NCI-H345 treated with DMSO at 0.1 percent for 48 hours (cell line): ENCODE measurements around the gene KRTAP20-4.

Source experiments
- DNase-seq: peaks from one replicate; lab custom pipeline; 2025; ENCODE audit not compliant: unreplicated experiment; lab: John Stamatoyannopoulos, UW

KRTAP20-4 gene

DNA sequence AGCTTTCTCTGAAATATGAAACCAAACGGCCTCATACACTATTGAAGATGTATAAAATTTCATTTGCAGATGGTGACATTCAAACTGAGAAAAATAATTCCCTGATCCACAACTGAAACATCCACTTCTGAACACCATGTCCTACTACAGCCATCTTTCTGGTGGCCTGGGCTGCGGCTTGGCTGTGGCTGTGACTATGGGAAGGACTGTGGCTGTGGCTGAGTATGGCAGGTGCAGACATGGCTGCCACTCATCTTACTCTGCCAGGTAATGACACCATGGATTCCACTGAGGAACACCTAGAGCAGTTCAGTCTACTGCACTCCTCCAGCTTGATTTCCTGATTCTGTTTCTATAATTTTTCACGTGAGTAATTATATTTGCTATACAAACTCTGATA, at the start of gene KRTAP20-4:
Gene KRTAP20-4 (plus strand): TSS at position 106 of the 400 bp plus-strand sequence.
- DNase-seq = no peak

DNA sequence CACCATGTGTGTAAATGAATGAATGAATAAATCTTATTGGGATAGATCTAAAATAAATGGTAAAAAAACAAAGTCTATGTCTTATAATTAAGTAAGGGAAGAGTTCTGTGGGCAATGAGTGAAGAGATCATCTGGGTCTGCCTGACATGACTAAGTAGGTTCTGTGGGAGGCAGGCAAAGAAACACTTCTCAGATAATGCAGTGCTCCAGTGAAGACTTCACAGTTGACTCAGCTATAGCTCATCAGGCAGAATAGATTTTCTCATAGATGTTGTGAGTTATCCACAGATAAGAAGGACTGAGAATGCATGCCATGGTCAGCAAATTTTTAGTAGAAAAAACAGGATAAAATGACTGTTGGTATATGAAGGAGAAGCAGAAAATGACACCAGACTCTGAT, 42.7 kb upstream of the KRTAP20-4 start:
- DNase-seq = no peak

DNA sequence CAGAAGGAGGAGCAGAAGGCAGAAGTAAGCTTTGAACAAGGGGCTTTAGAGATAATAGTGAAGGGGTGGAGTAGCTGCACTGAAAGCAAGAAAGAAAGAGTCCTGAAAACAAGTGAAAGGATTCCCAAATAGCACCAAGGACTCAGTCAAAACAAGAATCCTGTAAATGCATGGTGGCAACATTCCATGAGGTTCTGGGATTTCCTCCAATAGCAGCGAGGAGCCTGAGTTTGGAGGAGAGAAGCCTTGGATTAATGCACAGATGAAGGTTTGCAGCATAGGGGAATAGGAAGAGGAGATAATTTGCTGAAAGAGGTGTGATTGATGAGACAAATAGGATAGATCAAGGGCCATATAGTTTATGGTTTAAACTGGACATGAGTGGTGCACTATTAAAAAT, 41.1 kb upstream of the KRTAP20-4 start:
- DNase-seq = no peak

DNA sequence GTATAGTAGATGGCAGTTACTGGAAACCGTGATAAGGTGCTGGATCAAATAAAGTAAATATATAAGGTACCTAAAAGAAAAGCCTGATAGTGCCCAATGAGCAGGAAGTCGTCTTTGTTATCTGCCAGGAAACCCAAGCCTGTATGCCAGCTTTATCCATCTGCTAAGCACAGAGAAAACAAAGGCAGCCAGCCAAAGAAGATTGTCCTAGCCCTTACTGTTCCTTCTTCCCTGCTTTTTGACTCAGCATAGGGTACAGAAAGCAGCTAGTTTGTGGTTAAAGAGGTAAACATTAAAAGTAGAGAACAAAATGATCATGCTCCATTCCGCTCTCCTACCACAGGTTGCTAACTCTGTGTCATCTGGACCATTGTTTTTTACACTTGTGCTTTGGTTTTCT, 40.3 kb upstream of the KRTAP20-4 start:
- DNase-seq = no peak

DNA sequence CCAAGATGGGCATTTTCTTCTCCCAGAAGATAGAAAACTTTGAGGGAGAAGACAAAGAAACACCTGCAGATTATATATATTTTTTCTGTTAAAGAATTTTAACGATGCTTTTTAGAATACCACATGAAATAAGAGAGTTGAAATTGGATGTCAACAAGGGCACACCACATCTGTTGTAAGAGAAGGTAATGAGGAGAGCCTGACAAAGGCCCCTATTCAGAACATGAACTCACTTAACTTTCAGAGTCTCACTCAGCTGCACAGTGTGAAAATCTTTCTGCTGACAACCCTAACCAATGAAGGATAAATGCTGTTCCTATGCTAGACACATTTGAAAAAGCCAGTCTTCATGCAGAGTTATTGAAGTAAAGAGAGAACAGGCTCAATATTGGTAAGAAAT, 37.6 kb upstream of the KRTAP20-4 start:
- no peak for DNase-seq

DNA sequence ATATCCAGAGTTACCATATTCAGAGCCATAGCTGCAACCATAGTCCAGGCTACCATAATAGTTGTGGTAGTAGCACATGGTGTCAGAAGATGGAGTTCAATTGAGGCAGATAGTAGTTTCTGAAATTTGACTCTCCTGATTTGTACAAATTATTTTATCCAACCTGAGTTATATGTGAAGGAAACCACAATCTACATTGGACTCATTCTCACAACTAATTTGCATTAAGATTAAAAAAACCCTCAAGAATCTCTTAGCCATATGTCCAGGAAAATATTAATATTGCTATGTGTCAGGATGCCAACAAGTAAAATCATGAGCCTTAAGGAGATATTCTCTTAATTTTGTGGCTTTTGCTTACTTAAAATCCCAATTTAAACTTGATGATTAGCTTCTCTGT, 30.1 kb upstream of the KRTAP20-4 start, which contains the start of gene KRTAP22-2:
Gene KRTAP22-2 (minus strand): TSS at position 101 of the 400 bp plus-strand sequence.
- no peak for DNase-seq

DNA sequence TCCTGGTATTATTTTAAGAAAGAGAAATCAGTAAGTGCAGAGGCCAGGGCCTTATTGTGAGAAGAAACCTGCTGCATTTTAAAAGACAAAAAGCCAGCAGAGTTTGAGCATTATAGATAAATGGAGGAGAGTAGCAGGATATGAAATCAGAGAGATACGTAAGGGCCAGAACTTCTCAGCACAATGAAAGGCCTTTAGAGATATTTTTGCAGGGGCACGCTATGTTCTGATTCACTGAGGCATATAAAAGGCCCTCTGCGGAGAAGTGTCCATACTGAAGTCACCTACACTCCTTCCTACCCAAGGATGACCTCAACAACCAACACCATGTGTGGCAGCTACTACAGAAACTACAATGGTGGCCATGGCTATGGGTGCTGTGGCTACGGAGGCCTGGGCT, 28.3 kb upstream of the KRTAP20-4 start, which contains the start of gene KRTAP6-3:
Gene KRTAP6-3 (plus strand): TSS at position 301 of the 400 bp plus-strand sequence. CDS start 6 bp downstream, at position 307.
- no peak for DNase-seq

DNA sequence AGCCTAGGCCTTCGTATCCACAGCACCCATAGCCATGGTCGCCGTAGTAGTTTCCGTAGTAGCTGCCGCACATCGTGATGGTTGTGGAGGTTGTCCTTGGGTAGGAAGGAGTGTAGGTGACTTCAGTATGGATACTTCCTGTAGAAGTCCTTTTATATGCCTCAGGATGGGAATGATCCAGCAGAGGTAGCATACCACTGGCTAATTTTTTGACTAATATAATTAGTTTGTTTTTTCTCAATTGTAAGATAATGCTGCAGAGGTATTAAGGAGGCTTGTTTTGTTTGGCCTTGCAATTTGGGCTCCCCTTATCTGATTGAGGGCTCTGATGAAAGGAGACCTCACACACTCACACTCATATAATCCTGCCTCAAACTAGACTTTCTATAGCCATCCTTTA, 21.6 kb upstream of the KRTAP20-4 start, which contains the start of gene KRTAP6-2:
Gene KRTAP6-2 (minus strand): TSS at position 101 of the 400 bp plus-strand sequence. CDS start 28 bp downstream, at position 73.
- DNase-seq = no peak

DNA sequence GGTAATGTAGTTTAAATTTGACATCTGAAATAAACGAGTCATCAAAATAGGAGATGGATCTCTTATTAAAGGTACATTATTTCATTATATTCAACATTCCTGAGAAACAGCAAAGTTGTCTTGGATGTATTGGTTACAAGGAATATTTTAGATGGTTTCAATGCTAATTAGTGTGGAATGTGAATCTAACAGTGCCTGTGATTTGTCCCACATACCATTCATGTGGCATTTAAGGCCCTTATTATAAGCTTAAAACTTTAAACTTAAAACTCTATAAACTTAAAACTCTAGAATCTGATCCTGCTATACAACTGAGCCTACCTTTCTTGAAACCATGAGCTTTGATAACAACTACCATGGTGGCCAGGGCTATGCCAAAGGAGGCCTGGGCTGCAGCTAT, 19.6 kb upstream of the KRTAP20-4 start, which contains the start of gene KRTAP22-1:
Gene KRTAP22-1 (plus strand): TSS at position 301 of the 400 bp plus-strand sequence.
- no peak for DNase-seq

DNA sequence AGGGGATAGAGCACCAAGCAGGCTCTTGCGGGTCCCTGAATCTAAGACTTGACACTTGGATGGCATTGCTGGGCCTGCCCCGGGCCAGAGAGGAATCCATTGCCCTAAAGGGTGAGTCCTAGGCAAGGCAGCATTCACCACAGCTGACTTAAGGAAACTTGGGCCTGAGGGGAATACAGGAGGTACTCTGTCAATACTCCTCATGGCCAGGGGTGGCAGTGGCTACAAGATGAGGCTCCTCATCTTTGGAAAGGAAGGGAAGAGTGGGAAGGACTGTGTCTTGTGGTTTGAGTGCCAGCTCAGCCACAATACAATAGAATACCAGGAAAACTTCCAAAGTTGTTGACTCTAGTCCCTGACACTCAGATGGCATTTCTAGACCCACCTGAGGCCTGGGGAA, 14.5 kb upstream of the KRTAP20-4 start:
- DNase-seq = no peak

DNA sequence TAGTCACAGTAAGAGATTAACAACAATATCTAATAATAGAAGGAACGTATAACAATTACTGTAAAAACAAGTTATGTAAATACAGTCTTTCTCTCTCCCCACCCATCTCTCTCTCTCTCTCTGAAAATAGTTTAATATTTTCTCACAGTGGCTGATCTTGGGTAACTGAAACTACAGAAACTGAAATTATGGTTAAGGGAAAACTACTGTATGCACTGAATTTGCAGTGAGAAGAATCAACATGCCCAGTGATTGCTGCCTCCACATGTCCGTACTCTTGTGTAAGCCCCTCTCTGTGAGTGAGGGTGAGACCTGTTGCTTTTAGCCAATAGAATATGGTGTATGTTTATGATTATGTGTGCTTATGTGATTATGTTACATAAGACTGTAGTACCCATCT, 8.3 kb upstream of the KRTAP20-4 start:
- no peak for DNase-seq

DNA sequence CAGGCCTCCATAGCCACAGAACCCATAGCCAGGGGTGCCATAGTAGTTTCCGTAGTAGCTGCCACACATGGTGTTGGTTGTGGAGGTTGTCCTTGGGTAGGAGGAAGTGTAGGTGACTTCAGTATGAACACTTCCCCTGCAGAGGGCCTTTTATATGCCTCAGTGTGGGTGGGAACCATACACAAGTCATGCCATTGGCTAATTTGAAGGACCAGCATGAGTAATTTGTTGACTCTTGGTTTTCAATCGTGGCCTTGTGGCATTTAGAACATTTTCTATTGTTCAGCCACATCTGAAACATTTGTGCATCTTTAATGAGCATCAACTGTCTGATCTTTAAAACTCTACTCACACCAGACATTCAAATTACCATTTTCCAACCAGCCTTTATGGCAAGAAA, 6.6 kb upstream of the KRTAP20-4 start, which contains the start of gene KRTAP6-1:
Gene KRTAP6-1 (minus strand): TSS at position 95 of the 400 bp plus-strand sequence. CDS start 26 bp downstream, at position 69.
- no peak for DNase-seq

DNA sequence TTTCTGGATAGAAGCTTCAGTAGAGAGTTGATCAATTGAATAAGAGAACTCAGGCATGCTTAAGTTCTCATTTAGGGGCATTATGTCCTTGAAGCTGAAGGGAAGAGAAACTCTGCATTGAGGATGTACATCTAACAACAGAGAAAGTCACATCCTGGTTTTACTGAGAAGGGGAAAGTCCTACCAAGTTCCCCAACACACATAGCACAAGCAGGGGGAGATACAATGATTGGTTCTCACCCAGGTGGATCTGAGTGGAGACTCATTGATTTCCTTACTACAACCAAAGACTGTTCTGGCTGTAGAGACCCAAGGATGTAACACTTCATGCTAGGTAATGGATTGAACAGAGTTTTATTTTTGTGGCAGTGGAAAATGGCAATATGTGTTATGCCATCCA, 5.2 kb upstream of the KRTAP20-4 start:
- no peak for DNase-seq

DNA sequence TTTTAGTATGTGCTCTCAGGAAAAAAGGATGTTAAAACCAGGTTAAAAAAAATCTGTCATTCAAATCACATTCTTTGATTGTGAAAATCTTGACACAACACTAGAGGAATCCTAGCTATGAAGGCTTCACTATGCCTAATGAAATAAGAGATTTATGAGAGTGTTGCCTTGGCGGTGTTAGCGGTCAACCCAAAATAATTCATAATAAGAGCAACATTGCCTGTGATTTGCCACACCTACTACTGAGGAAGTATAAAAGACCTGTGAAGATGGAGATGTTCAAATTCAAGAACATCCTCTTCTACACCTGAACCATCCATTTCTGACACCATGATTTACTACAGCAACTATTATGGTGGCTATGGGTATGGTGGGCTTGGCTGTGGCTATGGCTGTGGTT, 4.3 kb upstream of the KRTAP20-4 start, which contains the start of gene KRTAP20-1:
Gene KRTAP20-1 (plus strand): TSS at position 301 of the 400 bp plus-strand sequence. CDS start 30 bp downstream, at position 331.
- DNase-seq = no peak

DNA sequence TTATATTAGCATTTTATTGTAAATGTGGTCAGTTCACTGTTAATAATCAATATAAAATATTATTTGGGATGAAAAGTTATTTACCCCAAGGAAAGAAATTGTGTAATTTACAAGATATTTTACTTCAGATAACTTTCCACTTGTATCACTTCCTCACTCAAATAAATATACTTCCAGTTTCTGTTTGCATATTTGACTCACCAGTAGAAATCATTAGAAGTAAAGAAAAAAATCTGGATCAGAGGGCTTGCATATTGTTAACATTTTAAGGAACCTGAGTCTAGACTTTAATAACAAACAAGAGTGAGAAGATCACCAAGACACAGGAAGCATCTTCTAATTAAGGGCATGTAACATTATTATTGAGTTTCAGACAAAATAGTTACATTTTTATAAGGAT, 347 bp upstream of the KRTAP20-4 start:
- no peak for DNase-seq

DNA sequence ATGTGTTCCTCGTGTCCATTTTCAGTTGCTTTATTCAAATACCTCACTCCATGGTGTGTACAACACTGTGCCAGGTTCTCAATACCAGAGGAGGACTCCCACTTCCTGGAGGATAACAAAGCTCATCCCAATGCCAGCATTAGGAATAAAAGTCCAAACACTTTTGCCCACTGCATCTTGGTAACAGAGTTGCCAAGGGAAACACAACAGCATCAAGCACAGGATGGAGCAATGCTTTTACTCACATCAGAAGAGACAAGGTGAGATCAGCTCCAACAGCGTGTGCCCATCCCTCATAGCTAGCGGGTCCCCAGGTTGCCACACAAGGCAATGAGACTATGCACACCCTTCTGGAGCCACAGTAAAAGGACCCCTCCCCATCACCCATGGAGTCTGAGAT, 2.9 kb downstream of the KRTAP20-4 start:
- DNase-seq = no peak

DNA sequence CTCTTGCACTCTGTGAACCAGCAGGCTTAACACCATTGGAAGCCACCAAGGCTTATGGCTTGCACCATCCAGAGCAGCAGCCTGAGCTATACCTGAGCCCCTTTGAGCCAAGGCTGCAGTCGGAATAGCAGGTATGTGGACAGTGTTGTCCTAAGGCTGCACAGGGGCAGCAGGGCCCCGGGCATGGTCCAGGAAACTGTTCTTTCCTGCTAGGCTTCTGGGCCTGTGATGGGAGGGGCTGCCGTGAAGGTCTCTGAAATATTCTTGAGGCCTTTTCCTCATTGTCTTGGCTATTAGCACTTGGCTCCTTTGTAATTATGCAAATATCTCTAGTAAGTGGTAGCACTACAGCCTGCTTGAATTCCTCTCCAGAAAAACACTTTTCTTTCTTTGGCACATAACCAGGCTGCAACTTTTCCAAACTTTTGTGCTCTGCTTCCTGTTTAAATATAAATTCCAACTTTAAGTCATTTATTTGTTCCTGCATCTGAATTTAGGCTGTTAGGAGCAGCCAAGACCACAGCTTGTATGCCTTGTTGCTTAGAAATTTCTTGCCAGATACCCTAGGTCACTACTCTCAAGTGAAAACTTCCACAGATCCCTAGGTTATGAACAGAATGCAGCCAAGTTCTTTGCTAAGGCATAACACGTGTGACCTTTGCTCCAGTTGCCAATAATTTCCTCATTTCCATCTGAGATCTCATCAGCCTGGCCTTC, 5.2 kb downstream of the KRTAP20-4 start:
- no peak for DNase-seq

DNA sequence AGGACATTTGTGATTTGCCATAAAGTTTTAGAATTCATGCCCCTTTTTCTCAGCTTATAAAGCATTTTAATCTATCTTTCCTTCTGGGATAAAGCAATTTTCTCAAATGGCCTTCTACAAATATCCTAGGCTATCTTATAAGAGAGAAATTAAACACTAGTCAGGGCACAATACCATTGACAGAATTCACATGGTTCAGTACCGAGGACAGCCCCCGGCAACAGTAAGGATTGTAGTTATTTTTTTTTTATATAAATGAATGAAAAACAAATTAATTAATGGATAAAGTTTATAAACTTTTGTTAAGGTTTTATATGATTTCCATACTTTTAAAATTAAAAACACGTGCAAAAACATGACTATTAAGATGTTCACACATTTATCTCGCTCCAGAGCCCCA, 7.7 kb downstream of the KRTAP20-4 start:
- DNase-seq = no peak

DNA sequence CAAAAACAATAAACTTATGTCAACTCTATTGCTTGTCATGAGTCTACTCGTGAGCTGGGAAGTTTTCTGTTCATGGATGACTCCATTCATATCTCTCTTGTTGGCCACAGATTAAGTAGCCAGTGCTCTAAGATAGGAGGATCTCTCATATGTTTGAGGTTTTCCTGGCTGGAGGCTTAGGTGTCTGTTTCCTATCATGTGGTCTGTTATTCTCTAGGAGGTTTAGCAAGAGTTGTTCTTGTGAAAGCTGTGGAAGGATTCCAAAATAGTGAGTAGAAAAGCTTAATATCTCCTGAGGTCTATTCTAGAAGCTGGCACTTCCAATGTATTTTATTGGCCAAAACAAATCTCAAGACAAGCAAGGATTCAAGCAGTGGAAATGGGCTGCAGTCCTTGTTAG, 8.8 kb downstream of the KRTAP20-4 start:
- DNase-seq = no peak

DNA sequence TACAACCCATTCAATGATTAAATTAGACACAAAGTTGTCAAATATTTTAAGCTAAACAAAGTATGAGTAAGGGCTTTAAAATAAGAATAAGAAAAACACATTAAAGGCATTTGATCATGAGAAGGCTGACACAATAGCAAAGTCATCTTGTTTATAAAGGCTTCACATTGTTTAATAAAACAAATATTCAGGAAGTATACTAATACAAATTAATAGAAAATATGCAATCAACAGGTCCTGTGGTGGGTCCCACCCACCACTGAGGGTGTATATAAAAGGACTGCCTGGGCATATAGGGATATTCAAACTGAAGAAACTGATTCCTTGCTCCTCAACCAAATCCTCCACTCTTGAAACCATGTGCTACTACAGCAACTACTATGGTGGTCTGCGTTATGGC, 14.5 kb downstream of the KRTAP20-4 start, which contains the start of gene KRTAP20-2:
Gene KRTAP20-2 (plus strand): TSS at position 301 of the 400 bp plus-strand sequence. CDS start 58 bp downstream, at position 359.
- DNase-seq = no peak

DNA sequence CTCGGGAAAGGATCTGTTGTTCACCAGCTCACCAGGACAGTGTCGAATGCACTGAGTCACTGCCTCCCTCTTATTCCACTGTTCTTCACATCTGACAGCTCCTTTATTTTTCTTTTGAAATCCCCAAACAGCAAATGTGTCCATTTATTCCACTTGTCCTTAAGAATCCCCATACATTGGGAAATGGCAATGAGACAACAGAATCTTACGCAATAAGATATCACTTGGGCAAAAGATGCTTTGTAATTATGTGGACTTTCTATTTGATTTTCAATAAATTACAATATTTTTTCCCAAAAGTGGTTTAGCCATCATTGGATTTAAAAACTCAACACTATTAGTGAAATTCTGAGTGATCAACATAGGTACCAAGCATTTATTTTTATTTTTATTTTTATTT, 18.3 kb downstream of the KRTAP20-4 start:
- no peak for DNase-seq

DNA sequence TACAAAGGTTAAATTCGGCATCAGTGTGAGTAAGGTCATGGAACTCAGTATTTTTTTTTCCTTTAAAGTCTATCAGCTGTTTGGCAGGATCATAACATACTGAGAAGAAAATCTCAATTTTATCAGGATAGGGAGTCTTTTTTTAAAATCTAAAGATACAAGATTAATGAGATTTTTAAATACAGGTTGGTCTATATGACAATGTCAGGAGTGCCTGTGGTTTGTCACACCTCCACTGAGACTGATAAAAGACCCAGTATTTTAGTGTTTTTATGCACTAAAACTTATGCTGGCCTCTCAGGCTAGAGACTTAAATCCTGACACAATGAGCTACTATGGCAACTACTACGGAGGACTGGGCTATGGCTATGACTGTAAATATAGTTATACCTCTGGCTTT, 22.1 kb downstream of the KRTAP20-4 start, which contains the start of gene KRTAP20-3:
Gene KRTAP20-3 (plus strand): TSS at position 301 of the 400 bp plus-strand sequence.
- DNase-seq = no peak
